ENCODE data around the gene KIF26A.

Gene KIF26A

GRCh38 chr14:104132981-104133380, 5.4 kb upstream of the KIF26A start:
- FAIRE-seq, result no peak

GRCh38 chr14:104133496-104133895, 4.9 kb upstream of the KIF26A start:
- FAIRE-seq, result no peak

DNA sequence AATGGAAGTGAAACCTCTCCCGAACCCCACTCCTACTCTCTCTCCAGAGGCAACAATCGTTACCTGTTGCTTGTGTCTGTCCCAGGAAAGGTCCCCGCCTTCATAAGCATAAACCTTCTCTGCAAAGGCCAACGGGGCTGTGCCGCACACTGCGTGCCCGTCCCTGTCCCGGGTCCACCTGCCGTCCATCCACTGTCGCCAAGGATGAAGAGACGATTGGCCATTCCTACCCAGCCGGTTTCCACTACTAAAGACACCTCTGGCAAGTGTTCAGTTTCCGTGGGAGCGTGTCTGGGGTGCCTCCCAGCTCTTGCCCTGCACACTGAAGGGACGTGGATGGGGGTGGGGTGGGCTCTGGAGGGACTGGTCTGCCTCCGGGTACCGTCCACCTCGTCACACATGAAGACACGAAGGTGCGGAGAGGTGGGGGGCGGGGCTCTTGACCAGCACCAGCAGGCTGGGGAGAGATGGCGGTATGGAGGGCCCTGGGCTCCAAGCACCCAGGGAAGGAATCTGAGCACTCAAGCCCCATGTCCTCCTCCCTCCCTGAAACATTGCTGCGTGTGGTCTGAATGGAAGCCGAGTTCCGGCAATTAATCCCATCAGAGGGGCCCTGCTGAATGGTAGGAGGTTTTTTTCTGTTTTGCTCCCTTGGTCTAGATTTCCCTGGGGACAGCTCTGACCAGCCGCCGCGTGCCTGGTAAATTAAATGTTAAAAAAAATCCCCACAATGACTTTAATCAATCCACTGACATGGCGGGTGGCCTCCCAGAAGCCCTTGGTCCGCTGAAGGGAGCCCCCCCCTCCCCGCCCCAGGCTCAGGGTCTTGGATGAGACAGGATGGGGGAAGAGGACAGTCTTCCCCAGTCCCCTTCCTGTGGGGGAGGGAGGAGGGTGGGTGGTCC, 4.1 kb upstream of the KIF26A start:
- FAIRE-seq, result no peak

GRCh38 chr14:104135121-104135903, 3.1 kb upstream of the KIF26A start:
- FAIRE-seq, result no peak

DNA sequence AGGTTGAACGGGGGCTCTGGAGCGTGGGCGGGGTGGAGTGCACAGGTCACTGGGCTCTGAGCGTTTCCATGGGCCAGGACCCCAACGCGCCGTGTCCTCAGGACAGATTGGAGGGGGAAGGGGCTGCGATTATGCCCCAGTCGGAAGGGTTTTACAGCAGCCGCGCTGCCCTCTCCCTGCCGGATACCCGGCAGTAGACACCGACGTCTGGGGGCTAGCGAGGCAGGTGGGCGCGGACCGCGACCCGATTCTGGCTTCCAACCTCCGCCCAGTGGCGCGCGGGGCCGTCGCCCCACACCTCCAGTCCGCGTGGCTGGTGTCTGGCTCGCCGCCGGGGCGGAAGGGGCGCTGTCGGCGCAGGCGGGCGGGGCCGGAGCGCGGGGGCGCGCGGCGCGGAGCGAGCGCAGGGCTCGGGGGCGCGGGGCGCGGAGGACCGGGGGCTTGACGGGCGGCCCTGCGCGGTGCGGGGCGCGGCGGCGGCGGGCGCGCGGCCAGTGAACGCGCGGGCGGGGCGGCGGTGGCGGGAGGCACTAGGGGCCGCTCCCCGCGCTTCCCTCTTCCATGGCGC, 2.4 kb upstream of the KIF26A start:
- no peak for FAIRE-seq

GRCh38 chr14:104136472-104137296, 1.7 kb upstream of the KIF26A start:
- no peak for FAIRE-seq

DNA sequence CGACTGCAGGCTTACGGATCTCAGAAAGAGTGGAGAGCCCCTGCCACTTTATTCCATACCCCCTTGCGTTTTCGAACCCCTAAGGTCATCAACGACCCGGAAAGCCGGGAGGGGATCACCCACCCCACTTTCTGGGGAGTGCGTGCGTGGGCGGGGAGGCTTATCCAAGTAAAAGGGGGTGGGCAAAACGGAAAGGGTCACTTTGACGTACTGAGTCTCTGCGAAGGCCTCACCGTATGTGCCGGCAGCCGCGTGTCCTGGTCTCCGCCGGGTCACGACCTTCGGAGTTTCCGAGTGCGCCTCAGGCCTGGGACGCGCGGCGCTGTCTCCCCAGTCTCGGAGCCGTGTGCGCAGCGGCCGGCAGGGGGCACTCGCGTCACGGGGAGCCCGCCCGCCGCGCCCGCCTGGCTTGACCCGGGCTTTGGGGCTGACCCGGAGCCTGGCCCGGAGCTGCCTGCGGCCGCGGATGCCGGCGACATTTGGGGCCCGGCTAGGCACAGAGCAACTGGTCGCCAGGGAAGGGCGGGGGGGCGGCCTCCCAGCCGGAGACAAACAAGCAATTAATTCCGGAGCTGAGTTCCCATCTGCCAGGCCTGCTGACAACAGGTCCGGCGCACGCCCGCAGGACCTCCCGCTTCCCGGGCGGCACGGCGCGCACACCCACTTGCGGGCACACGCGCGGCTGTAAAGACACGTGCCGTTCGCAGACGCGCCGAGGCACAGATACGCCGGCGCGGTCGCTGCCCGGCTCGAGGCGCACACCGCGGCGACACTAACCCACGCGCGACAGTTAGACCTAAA, 890 bp upstream of the KIF26A start:
- FAIRE-seq, result no peak

GRCh38 chr14:104138718-104139459, 502 bp downstream of the KIF26A start:
- FAIRE-seq, result no peak

DNA sequence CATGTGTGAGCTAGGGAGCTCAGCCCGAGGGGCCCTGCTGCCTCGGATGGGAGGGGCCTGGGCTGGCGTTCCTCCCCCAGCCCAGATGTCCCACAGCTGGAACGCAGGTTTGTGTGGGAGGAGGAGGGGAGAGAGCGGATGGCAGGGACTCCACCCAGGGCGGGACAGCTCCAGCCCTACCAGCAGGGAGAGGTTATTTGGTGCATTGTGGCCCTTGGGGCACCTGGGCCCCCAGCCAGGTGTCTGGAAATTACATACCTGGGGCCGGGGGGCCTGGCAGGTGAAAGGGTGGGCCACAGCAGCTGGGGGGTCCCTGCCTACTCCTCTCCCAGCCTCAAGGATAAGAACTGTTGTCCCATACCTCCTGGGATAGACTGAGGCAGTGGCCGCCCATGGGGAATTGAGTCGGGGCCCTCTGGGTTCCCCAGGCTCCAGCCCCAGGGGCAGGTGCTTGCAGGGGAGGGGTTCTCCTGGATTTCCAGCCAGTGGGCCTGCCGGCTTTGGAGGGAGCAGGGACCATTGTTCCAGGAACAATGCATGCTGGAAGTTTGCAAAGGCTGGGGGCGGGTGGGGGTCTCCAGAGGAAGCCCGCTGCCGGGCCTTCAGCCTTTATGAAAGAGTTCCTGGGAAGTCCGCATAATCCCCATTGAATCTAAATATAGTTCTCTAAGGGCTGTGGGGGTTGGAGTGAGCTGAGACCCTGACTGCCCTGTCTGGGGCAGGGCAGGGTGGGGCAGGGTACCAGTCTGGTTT, 1.2 kb downstream of the KIF26A start:
- no peak for FAIRE-seq

DNA sequence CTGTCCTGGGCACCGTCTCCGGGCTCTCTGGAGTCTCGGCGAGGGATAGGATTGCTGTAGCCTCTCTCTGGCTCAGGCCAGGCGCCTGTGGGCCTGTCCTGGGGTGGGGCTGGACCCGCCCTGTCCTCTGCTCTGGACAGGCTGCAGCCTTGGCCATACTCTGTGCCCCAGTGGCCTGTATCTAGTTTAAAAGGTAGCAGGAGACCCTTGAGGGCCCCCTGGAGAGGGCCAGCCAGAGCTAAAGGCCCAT, 1.8 kb downstream of the KIF26A start:
- no peak for FAIRE-seq

DNA sequence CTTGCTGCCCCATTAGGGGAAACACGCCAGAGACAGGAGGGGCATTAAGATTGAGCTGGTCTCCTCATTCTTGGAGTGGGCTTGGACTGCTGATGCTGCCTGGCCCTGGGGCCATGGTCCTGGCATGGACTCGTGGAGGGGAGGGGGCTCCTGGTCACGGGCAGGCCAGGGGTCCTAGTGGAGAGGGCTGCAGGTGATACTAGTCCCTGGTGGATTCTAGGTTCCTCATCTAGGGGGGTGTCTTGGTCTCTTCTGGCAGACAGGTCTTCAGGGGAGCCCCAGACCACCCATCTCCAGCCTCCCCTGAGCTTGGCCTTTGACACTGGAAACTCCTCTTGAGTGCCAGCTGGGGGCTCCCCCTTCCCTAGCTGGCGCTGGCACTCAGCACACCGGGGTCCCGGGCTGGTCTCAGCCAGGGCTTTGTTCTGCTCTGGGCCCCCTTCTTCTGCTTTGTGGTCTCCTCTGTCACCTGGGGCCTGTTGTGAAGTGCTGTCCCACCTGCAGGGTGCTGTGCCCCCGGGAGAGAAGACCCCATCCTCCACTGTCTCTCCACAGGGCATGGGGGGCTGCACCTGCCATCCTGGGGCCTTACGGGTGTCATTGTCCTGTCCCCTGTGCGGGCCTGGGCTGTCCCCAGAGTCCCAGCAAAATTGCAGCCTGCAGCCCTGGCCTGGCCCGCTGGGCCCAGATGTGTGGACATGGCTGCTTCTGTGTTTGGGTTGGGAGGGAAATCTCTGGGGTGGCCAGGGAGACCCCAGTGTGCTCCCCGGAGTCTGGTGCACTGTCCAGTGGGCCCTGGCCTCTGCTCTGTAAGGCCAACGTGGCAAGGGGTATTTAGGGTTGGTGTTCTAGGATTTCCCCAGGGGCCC, 2.3 kb downstream of the KIF26A start:
- no peak for FAIRE-seq

- FAIRE-seq, result no peak
Measured at GRCh38 chr14:104141621-104142091, 3.3 kb downstream of the KIF26A start.

DNA sequence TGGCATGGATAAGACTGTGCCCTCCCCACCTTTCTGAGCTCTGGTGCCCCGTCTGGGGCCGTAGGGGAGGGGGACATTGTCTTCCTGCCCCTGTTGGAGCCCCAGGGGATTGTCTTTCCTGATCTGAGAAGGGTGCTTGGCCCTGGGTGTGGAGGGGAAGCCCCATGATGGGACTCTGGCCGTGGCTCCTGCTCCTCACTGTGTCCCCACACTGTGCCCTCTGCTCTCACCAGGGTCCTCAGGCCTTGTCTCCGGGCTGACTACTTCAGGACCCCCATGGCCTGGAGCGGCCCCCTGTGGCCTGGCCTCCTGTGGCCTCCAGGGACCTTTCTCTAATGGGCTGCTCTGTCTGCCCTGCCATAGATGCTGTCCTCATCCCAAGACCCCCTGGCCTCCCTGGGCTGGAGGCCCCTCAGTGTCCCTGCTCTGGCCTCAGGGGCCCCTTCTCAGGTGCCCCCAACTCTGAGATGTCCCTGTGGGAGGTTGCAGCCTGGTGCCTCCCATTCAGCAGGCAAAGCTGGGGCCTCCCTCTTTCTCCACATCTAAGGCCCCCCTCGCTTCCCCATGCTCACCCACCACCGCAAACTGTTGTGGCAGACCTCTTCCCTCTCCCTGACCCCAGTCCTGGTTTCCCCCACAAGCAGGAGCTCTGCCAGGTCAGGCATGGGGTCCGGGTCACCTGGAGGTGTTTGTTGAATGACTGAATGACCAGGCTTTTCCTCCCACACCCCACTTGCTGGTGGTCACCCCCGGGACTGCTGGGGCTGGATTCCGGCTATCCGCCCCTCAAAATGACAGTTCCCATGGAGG, 4.0 kb downstream of the KIF26A start:
- FAIRE-seq, result no peak

GRCh38 chr14:104142946-104143470, 4.6 kb downstream of the KIF26A start:
- no peak for FAIRE-seq

DNA sequence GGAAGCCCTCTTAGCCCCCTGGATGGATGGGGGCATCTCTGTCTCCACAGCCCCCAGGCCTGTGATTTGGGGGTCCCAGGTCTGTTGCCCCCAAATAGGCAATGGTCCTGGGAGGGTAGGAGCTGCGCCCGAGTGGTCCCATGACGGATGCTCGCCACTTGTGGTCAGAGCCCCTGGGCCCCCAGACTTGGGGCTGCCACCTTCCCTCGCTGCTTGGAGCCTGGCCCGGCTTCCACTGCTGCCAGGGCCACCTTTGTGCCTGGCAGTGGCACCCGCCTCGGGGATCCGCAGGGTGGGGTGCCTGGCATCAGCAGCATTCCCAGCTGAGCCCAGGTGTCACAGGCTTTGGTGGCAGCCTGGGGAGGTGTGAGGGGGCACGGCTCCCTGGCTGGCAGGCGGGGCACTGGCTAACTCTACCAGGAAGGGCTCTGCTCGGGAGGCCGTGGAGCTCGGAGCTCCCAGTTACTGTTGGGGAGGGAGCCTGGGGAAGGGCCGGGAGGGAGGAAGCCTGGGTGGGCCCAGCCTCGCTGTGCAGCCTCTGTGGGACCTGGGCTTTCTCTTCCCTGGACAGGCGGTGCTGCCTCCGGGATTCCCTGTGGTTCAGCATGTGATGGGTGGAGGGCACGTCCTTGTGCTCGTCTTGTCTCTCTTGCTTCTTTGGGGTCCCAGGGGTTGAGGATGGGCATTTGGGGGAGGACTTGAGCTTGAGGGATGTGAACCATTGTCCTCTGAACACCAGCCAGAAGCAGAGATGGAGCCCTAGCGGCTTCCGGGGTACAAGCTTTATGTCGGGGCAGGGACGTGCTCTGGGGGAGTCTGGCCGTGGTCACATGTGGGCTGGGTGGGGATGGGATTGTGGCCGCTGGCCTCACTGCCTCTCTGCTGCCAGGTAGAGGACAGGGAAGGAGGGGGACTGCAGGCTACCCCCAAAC, 5.4 kb downstream of the KIF26A start:
- FAIRE-seq, result no peak

GRCh38 chr14:104144453-104144790, 6.0 kb downstream of the KIF26A start:
- no peak for FAIRE-seq
